ENCODE results near the gene CMYA5. TPM values are rescaled to one million over a fixed set of nuclear protein-coding genes. Genes with fewer than 3 reads are reported as not detected.
"Not testable (repeated sequence)": the region's sequence is repeated elsewhere in the genome, so short reads cannot be mapped to it uniquely, and the experiment has no call there.

CMYA5 gene
- total RNA-seq, 1 donor from 2014 or later = 2.7 TPM

GRCh38 chr5:79774855-79775237, 85.2 kb downstream of the CMYA5 start:
- Histone ChIP-seq H3K36me3 (no peaks in the 10 kb centered on the region), H3K27me3 (no peaks in the 10 kb centered on the region), H3K4me1 (no peaks in the 10 kb centered on the region), H3K4me3 (no peak overlapping the region), H3K27ac (no peak overlapping the region), H3K9me3 (no peaks in the 10 kb centered on the region)
- ATAC-seq (no peak), DNase-seq (no peak)
- TF ChIP-seq CTCF (IDR thresholded peaks at IDR 0.05) = peak; percentile 0
- intact Hi-C loops (cut with DNase I) = no loop called here

- ATAC-seq; intact Hi-C loops (cut with DNase I); DNase-seq; H3K27ac ChIP-seq; H3K4me1 ChIP-seq; H3K27me3 ChIP-seq; H3K9me3 ChIP-seq; H3K36me3 ChIP-seq: not testable (repeated sequence)
- peak overlapping the region; percentile 21 for H3K4me3 ChIP-seq
Observed at GRCh38 chr5:79784741-79785140, 95.1 kb downstream of the CMYA5 start.

GRCh38 chr5:79785983-79786382, 96.3 kb downstream of the CMYA5 start:
- Histone ChIP-seq H3K27ac (no peak overlapping the region), H3K36me3 (no peaks in the 10 kb centered on the region), H3K27me3 (no peaks in the 10 kb centered on the region), H3K4me3 (no peak overlapping the region), H3K9me3 (no peaks in the 10 kb centered on the region), H3K4me1 (no peaks in the 10 kb centered on the region)
- no peak for DNase-seq
- ATAC-seq = no peak
- intact Hi-C loops (cut with DNase I) = no loop called here
- no peak for TF ChIP-seq CTCF (IDR thresholded peaks at IDR 0.05)

- intact Hi-C loops (cut with DNase I) = no loop called here
- Histone ChIP-seq H3K9me3 (no peaks in the 10 kb centered on the region), H3K27me3 (no peaks in the 10 kb centered on the region), H3K36me3 (no peaks in the 10 kb centered on the region), H3K27ac (no peak overlapping the region), H3K4me1 (no peaks in the 10 kb centered on the region), H3K4me3 (no peak overlapping the region)
- DNase-seq (no peak), ATAC-seq (no peak)
- TF ChIP-seq CTCF (IDR thresholded peaks at IDR 0.05) = no peak
Observed at GRCh38 chr5:79787448-79787847, 97.8 kb downstream of the CMYA5 start.

- no peaks in the 10 kb centered on the region for H3K9me3 ChIP-seq
- no peaks in the 10 kb centered on the region for H3K27me3 ChIP-seq
- intact Hi-C loops (cut with DNase I) = no loop called here
- H3K27ac ChIP-seq = no peak overlapping the region
- ATAC-seq (no peak), DNase-seq (no peak)
- TF ChIP-seq CTCF (IDR thresholded peaks at IDR 0.05) = no peak
- H3K4me1 ChIP-seq = no peaks in the 10 kb centered on the region
- H3K4me3 ChIP-seq = no peak overlapping the region
- H3K36me3 ChIP-seq = no peaks in the 10 kb centered on the region
Observed at GRCh38 chr5:79791843-79792242, 102.2 kb downstream of the CMYA5 start.

GRCh38 chr5:79792463-79792862, 102.8 kb downstream of the CMYA5 start:
- H3K9me3 ChIP-seq = no peaks in the 10 kb centered on the region
- no peak overlapping the region for H3K27ac ChIP-seq
- intact Hi-C loops (cut with DNase I) = no loop called here
- DNase-seq (no peak), ATAC-seq (no peak)
- no peaks in the 10 kb centered on the region for H3K36me3 ChIP-seq
- no peak overlapping the region for H3K4me3 ChIP-seq
- no peaks in the 10 kb centered on the region for H3K4me1 ChIP-seq
- no peaks in the 10 kb centered on the region for H3K27me3 ChIP-seq
- TF ChIP-seq CTCF (IDR thresholded peaks at IDR 0.05) = no peak

All from upper lobe of right lung (tissue), 1 donor.